HG03342 (cell line): Measurements from ENCODE around the gene SYNE4.

Experiments used
- ATAC-seq: cut with Tn5 transposase; IDR thresholded peaks from one replicate; pipeline ENCODE4 v1.9.1; 2021; ENCODE audit warnings: mild to moderate bottlenecking, moderate library complexity; ENCODE audit not compliant: unreplicated experiment

The SYNE4 gene

DNA sequence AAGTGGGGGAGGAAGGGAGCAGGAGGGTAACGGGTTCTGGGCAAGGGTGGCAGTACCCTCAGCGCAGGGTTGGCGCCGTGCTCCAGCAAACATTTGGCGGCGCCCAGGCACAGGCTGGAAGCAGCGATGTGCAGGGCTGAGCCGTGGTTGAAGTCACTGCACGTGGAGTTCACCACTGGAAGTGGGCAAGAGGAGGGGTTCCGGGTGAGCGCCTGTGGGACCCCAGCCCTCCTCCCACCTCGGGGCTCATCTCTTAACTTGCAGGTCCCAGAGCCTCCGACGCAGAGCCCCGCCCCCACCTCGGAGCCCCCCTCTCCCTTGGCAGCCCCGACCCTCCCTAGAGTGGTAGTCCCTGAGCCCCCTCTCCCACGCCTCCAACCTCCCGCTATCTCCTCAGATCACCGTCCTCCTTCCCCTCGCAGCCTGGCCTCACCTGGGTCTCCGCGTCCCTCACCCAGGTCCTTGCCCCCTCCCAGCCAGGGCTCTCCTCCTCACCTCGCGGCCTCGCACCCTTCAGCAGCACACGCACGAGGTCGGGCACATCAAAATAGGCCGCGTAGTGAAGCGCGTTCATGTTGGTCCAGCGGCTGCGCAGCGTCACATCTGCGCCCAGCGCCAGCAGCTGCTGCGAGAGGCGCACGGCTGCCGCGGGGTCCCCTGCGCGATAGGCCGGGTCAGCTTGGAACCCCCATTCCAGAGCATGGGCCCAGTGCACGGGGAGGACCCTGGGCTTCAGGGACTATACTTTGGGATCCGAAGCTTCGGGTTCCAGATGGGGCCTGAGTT, 17.7 kb upstream of the SYNE4 start:
- no peak for ATAC-seq

DNA sequence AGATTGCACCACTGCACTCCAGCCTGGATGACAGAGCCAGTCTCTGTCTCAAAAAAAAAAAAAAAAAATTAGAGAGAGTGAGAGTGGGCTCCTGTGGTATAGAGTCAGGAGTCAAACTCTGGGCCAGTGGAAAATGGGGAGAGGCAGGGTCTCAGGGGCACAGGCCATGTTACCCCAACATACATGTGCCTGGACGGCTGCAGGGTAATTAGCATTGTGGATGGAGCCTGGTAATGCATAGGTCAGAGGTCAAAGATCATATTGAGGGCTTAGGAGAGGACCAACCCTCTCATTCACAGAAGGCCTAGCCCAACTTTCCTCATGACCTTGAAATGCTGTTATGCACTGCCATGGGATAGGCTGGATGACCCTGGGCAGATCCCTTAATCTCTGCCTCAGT, 16.9 kb upstream of the SYNE4 start:
- no peak for ATAC-seq

DNA sequence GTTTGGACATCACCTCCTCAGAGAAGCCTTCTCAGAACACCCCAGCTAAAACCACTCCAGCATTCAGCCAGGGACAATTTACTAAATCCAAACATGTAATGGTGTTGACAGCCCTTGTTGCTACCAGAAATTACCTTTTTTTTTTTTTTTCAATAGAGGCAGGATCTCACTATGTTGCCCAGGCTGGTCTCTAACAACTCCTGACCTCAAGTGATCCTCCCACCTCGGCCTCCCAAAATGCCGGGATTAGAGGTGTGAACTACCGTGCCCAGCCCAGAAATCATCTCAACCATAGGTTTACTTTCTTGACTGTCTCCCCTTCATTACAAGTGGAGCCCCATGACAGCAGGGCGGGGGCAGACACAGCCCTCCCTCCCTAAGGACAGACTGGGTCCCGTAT, 14.8 kb upstream of the SYNE4 start:
- no peak for ATAC-seq

DNA sequence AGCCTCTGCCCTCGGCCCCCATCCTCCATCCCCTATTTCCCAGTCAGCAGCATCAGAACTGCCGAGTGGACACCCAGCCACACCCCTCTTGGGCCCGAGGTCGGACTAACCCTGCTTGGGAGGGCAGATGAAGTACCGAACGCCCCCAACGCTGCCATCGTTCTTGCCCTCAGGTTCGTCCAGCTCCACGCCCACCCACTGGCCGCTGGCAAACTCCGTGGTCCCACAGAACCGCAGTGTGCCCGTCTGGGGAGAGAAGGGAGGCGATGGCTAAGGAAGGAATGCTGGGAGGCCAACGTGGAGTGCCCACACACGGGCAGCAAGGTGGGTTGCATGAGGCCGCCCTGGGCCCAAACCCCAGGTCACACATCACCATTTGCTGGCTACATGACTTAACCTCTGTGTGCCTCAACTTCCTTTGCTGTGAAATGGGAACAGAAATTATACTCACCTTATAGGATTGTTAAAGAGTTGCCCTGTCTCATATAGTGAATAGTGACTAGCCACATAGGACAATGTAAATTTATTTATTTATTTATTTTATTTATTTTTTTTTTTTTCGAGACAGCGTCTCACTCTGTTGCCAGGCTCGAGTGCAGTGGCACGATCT, 10.6 kb upstream of the SYNE4 start:
- no peak for ATAC-seq

DNA sequence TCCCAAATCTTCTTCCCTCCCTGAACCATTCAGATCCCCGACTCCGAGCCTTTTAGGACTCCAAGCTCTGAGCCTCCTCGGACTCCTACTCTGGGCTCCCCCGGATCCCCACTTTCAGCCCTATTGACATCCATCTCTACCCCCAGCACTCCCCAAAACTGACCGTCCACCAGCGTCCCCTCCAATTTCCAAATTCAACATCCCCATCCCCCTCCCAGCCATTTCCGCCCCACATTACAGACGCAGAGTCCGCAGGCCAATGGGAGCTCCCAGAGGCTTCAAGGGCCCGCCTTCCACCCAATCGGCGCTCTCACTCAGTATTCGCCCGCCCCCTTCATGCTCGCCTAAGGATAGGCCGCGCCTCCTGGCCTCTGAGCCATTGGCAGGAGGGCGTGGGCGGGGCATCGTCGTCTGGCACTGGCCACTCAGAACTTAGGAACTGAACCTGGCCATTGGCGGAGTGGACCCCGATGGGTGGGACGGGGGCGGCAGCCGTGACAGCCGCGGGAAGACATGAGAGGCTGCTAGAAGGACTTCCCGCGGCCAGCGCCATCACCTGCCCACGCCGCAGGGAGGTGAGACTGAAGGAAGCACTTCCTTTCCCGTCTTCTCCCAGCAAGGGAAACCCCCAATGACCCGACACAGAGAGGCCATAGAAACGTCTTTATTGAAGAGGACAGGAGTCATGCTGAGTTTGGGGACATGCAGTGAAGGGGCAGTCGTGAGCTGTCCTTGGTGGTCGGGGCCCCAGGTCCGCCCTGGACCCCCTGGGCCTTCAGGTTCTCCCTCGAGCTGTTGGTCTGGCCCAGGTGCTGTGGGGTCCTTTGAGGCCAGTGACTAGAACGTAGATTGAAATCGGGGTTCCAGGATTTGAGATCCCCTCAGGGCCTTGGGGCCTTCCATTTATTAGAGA, 5.7 kb upstream of the SYNE4 start, which contains the start of gene ALKBH6:
Gene ALKBH6, minus strand, starts transcription at position 202 of the 913 bp plus-strand sequence. CDS start 816 bp downstream, outside the sequence.
- ATAC-seq, result peak; percentile 94

DNA sequence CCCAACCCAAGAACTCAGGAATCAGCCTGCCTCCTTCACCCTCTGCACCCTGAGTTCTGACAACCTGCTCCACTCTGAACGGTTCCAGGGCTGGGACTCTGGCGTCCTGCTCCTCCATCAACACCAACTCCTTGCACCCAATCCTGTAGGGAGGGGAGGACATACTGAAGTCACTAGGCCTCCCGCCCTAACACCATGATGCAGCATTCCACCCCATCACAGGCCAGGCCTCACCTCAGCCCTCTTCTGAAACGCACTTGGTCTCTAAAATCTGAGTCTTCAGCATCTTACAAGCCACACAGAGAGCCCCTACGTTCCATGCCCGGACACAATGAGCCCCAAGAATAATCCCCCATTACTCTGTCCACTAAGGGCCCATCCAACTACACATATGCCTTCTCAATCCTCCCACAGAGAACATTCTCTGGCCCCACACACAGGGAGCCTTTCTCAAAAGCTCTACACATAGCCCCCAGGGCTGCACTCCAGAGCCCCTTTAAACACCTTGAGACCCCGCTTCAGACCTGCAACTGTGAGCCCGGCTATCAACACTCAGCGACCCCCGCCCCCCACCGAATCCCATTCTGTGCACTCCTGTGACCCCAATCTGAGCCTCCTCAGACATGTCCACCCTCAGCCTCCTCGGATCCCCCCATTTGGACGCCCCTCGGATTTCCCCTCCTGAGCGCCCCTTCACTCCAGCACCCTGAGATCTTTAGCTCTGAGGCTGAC, 4.8 kb upstream of the SYNE4 start:
- ATAC-seq, result no peak

DNA sequence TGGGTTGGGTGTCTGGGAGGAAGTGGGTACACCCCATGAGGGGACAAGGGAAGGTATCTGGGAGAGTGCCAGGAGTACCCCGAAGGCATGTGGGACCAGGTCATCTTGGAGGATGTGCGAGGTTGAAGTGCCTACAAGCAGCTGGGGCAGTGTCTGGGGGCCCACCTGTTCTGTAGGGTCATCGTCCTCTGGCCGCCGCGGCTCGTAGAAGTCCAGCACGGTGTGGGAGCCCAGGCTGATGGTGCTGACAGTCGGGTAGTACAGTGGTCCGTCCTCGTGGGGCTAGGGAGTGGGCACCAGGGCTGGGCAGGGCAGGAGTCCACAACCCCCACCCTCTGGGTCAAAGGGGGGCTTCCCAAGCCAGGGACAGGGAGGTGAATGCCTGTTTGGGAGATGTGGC, 1.8 kb upstream of the SYNE4 start:
- no peak for ATAC-seq

DNA sequence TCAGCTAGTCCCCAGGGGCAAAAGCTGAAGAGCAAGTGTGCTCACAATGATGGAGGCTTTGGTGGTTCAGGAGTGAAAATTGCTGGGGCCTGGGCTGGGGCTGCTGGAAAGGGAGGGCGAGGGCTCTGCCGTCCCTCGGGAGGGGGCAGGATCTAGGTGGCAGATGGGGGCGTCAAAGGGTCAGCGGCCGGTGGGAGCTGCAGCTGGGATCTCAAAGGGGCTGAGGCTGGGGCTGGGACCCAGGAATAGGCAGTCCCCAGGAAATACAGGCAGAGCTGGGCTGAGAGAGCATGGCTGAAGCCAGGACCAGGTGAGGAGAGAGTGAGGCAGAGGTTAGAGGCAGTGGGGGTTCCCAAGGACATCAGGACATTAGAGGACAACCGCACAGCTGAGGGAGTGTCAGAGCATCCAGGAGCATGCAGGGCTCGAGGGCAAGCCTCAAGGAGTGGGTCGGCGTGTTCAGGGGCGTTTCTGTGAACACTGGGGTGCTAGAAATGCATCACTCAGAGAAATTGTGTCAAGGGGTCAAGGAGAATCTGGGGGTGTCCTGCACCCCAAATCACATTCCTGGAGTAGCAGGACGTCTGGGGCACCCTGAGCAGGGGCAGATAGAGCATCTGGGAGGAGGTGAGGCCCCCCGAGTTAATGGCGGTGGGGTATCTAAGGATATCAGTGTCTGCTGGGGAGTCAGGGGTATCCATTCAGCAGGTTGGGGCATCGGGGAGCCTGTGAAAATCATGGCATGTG, 1.2 kb upstream of the SYNE4 start:
- no peak for ATAC-seq

DNA sequence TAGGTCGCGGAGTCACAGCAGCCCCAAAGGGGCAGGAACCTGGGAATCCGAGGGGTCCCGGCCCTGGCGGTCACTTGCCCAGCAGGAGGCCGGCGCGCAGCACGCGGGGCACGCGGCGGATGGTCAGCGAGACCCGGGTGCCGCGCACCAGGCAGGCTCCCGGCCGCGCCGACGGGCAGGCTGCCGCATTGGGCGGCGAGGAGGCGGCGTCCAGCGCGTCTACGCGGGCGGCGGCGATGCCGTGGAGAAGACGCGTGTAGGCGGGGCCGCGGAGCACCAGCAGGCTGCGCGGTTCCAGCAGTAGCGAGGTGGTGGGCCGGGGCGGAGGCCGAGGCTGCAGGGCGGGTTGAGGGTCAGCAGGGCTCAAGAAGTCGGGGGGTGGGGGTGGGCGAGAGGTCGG, 607 bp upstream of the SYNE4 start:
- no peak for ATAC-seq

DNA sequence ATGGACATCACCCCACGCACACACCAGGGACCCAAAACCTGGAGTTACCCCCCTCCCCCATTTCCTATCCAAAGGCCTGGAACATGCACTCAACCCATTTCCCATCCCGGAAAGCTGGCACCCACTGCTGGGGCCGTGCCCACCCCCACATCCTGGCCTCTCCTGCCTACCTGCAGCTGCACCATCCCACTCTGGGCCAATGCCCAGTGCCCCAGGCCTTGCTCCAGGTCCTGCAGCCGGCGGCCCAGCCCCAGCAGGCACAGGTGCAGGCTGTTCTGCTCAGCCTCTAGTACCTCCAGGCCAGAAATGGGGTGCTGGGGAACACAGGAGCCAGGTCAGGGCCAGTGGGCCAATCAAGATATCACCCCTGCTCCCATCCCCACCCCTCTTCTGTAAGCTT, 1.7 kb downstream of the SYNE4 start:
- no peak for ATAC-seq

DNA sequence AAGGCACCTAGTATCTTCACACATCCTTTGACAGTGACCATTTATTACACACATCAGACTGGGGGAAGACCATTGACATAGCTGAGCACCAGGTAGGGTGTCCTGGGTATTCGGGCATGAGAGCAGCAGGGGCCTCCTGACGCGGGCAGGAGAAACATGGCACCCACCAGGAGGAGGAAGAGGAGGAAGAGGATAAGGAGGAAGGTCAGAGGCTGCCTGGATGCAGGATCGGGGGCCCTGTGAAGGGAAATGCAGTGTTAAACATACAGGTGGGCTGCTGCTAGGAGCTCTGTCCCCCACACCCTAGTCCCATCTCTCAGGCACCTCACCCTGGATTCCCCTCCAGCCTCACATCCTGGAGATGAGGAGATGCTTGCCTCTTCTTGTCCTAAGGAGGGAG, 5.3 kb downstream of the SYNE4 start:
- ATAC-seq, result no peak

DNA sequence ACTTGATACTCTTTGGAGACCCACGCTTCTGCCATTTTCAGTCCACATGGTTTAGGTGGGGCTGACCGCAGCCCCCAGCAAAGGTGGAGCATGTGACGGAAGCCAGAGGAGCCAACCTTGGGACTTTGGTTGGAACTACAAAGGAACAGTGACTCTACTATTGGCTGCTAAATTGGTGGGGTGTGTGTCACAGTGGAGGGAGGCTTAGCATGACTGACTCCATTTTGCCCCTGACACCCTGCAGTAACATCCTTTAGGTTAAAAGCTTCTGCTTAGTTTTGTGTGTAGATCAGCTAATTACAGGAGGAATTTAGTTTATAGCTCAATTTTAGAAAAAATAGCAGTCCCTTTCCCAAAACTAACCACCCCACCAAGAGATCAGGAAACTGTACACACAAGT, 7.0 kb downstream of the SYNE4 start:
- no peak for ATAC-seq

DNA sequence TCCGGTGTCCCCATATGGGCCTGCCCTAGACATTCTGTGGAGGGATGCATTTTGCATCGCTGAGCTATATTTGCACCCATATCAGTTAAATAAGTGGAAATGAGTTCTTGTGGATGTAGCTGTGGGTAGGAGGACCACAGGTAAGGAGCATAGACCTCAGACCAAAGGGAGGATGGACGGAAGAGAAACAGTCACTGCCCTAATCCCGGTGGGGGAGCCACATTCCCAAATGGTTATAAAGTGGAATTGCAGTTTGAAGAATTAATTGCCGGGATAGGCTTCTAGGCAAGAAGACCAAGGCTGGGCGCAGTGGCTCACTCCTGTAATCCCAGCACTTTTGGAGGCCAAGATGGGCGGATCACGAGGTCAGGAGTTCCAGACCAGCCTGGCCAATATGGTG, 11.8 kb downstream of the SYNE4 start:
- no peak for ATAC-seq

DNA sequence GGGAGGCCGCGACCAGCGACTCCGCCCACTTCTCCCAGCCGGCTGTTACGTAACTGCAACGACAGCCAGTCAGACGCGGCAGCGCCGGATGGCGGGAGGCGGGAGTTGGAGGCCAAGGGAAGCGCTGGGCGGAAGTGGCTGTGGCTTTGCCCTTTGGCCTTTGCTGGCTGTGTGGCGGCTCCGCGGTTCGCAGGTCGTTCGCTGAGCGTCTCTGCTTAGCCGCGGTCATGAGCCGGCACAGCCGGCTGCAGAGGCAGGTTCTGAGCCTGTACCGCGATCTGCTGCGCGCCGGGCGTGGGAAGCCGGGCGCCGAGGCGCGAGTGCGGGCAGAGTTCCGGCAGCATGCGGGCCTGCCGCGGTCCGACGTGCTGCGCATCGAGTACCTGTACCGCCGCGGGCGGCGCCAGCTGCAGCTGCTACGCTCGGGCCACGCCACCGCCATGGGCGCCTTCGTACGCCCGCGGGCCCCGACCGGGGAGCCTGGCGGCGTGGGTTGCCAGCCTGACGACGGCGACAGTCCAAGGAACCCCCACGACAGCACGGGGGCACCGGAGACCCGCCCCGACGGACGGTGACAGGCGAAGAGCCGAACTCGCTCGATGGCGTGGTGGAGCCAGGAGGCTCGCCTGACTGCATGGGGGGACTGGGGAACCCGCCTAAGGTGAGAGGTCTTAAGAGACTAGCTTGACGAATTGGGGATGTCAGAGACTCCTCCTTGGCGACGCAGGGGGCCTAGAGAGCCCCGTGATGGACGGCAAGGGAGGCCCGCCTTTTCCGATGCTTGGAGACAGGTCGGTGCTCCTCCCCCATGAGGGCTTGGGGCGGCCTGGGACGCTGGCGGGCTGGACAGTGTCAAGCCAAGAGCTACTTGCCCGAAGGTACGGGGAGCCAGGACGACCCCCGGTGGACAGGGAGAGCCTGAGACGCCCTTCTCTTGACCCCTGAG, 13.3 kb downstream of the SYNE4 start, which contains the start of gene SDHAF1:
Gene SDHAF1, plus strand, starts transcription at position 141 of the 946 bp plus-strand sequence. Its CDS starts 87 bp downstream, at position 228.
- ATAC-seq, result peak; percentile 83

DNA sequence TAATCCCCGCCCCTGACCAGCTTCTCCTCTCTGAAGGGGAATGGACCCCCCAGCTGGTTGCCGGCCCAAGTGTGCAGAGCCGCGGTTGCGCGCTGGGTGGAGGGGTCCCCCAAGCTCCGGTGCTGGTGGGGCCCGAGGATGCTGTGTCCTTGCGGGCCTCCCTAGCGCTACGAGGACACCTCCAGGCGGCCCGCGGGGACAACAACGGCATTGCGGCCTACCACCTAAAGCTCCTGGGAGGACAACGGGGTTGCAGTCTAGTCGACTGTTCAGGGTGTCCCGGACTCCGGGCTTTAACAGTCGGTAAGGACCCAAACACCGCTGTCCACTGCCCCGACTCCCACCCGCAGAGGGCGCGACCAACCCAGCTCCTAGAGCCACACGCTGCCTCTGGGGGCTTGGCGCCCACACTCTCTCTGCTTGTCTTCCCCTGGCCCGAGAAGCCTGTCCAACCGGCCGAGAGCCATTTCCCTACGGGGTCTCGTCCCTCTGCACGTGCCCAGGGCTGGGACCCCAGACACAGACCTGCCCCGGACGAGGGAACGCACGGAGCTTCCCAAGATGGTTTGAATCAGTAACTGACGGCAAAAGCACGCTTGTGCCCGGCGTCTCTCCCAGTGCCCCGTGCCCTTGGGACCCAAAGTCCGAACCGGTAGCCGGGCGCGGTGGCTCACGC, 14.6 kb downstream of the SYNE4 start:
- ATAC-seq, result no peak

DNA sequence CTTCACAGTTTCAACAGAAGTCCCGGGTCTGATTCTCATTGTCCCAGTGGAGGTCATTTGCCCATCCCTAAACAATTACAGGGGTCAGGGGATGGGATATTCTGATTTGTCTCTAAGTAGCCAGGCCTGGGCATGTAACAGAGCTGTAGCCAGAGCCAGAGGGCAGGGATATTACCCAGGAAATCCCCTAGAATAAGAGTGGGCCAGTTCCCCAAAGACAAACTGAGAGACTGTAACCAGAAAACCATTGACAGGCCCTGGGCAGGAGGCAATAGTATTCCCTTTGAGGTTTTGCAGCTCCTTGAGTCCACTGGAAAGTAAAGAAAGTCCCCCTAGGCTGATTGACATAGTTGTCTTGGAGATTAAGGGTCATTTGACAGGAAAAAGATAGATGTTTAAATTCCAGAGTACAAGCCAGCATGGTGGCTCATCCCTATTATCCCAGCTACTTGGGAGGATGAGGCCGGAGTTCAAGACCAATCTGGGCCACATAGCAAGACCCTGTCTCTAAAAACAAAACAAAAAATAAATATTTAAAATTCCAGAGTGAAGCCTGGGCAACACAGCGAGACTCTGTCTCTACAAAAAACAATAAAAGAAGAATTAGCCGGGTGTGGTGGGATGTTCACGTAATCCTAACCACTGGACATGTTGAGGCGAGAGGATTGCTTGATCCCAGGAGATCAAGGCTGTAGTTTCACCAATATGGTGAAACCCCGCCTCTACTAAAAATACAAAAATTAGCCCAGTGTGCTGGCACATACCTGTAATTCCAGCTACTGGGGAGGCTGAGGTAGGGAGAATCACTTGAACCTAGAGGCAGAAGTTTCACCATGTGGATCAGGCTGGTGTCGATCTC, 15.5 kb downstream of the SYNE4 start:
- ATAC-seq, result no peak

DNA sequence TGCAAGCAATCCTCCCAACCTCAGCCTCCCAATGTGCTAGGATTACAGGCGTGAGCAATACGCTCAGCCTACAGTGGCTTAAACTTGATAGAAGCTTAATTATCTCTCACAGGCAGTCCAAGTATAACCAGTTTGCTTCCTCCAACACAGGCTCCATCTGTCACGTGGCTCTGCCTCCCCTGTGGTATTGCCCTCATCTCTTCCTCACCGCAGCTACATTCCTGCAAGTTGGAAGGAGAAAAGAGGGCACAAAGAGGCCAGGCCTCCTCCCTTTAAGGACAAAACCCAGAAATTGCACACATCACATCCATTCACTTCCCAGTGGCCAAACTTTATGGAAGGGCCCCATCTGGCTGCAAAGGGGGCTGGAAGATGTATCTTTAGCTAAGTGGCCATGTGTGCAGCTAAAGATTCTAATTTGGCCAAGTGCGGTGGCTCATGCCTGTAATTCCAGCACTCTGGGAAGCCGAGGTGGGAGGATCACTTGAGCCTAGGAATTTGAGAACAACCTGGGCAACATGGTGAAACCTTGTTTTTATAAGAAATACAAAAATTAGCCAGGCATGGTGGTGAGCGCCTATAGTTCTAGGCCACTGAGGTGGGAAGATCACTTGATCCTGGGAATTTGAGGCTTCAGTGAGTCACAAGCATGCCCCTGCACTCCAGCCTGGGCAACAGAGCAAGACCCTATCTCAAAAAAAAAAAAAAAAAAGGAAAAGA, 16.7 kb downstream of the SYNE4 start:
- ATAC-seq, result no peak
